ENCODE measurements around the gene MXD4.

DNA sequence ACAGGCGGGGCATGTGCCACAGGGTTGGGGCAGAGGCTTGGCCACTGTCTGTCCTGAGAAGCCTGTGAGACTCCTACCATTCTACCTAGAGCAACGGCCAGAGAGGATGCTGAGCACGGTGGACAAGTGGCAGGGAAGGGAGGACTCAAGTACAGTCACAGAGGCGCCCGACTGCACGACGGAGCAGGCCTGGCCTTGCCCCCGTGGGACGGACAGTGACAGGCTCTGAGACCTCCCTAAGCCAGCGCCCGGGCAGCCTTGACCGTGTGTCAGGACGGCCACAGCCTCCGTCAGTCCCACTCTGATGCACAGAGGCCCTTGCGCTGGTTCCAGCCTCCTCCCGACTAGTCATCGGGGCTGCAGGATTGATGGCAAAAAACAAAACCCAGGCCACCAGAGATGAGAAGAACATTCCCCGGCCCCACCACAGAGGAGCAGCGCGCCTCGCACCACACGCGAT lies 36.7 kb upstream of the MXD4 start:
- TF ChIP-seq, protein P1, sequence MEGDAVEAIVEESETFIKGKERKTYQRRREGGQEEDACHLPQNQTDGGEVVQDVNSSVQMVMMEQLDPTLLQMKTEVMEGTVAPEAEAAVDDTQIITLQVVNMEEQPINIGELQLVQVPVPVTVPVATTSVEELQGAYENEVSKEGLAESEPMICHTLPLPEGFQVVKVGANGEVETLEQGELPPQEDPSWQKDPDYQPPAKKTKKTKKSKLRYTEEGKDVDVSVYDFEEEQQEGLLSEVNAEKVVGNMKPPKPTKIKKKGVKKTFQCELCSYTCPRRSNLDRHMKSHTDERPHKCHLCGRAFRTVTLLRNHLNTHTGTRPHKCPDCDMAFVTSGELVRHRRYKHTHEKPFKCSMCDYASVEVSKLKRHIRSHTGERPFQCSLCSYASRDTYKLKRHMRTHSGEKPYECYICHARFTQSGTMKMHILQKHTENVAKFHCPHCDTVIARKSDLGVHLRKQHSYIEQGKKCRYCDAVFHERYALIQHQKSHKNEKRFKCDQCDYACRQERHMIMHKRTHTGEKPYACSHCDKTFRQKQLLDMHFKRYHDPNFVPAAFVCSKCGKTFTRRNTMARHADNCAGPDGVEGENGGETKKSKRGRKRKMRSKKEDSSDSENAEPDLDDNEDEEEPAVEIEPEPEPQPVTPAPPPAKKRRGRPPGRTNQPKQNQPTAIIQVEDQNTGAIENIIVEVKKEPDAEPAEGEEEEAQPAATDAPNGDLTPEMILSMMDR (IDR thresholded peaks at IDR 0.05), result no peak
- no peak for TF ChIP-seq EZH2 (IDR thresholded peaks at IDR 0.05; ENCODE audit: borderline replicate concordance, insufficient read depth, low read depth, low read length, poor library complexity, severe bottlenecking)

All from B cell (primary cell).